Kidney (tissue), 14 donors: ENCODE measurements around the gene PHTF1. TPM values are rescaled to one million over a fixed set of nuclear protein-coding genes. Genes with fewer than 3 reads are reported as not detected.

Source experiments
- DNase-seq, 5 donors: peaks; one replicate each; pipeline ENCODE4 v3.0.0-alpha.2; 2013 to 2020
- FAIRE-seq: peaks from 2 replicates; lab custom pipeline; 2012; peaks lifted over from hg19 to GRCh38; lab: Jason Lieb, UNC
- H3K27ac ChIP-seq, 2 donors: one replicate each; pipeline ENCODE4 v1.7.0; 2013; ENCODE audit warnings: low read depth in 2 of 2, low read length in 2 of 2, inconsistent platforms in 1 of 2
- H3K27me3 ChIP-seq: one replicate; pipeline ENCODE4 v1.7.1; 2013; ENCODE audit warnings: low read length, inconsistent platforms; ENCODE audit not compliant: control insufficient read depth, insufficient read depth
- H3K36me3 ChIP-seq, 3 donors: one replicate each; pipeline versions ENCODE4 v1.7.0 to v1.7.1; 2013; ENCODE audit warnings: low read length in 3 of 3, control low read depth in 1 of 3, inconsistent platforms in 1 of 3; ENCODE audit not compliant: insufficient read depth in 3 of 3, control insufficient read depth in 2 of 3
- H3K4me1 ChIP-seq, 3 donors: one replicate each; pipeline versions ENCODE4 v1.7.0 to v1.7.1; 2013; ENCODE audit warnings: low read length in 3 of 3, inconsistent platforms in 1 of 3, low read depth in 1 of 3; ENCODE audit not compliant: control insufficient read depth in 2 of 3, insufficient read depth in 2 of 3
- H3K4me3 ChIP-seq, 3 donors: one replicate each; pipeline versions ENCODE4 v1.7.0 to v1.8.1; 2013; ENCODE audit warnings: low read length in 3 of 3, control low read depth in 1 of 3, inconsistent platforms in 1 of 3
- H3K9ac ChIP-seq, 3 donors: one replicate each; pipeline versions ENCODE4 v1.7.0 to v1.7.1; 2013; ENCODE audit warnings: low read length in 3 of 3, control low read depth in 1 of 3, inconsistent platforms in 1 of 3
- H3K9me3 ChIP-seq, 3 donors: one replicate each; pipeline versions ENCODE4 v1.7.0 to v1.7.1; 2013; ENCODE audit warnings: low read length in 3 of 3, control low read depth in 1 of 3, inconsistent platforms in 1 of 3; ENCODE audit not compliant: control insufficient read depth in 2 of 3, insufficient read depth in 1 of 3
- CTCF ChIP-seq: IDR thresholded peaks from 3 replicates; pipeline ENCODE4 v1.5.1; 2012; ENCODE audit warnings: mild to moderate bottlenecking, moderate library complexity, borderline replicate concordance; ENCODE audit not compliant: insufficient read depth; ENCODE audit errors: extremely low read depth
- intact Hi-C: fragments of 100-400 bp; cut with DNase I; formaldehyde crosslinking; loops from one replicate; pipeline ENCODE4 v1.11.1; 2022
- polyA plus RNA-seq: library from polyadenylated mRNA; stranded (reverse); fragments of 350-450 nt; fragmentation: Illumina TruSeq; extraction: RNeasy Lipid Tissue Mini Kit (QIAGEN cat#74804); gene quantifications from one replicate; pipeline ENCODE4 v1.2.3, GENCODE V29; 2014; ENCODE audit warnings: low read depth, low replicate concordance; ENCODE audit not compliant: insufficient read depth
- total RNA-seq: library from RNA; stranded (reverse); fragmentation: NEBNext Ultra II Directional; extraction: Animal tissue kit (Norgen Biotek cat#: 25700); gene quantifications from one replicate; pipeline ENCODE4 v1.2.1, GENCODE V29; 2021
- donor health status: control.
- donor health status: control.
- donor health status: control.
- donor health status: control.
- donor health status: control.
- donor health status: DM: yes; HTN: yes; CAD: no.
- donor health status: Normal renal cell carcinoma (clear cell type).

PHTF1 gene
- total and polyA plus RNA-seq, 2 donors from 2014 or later = 14.7 to 20.0 TPM

- intact Hi-C loops = no loop called here
- FAIRE-seq = no peak
These were observed 45.9 kb upstream of the PHTF1 start for GRCh38 chr1:113805256-113805531.

GRCh38 chr1:113804421-113805255, 45.4 kb upstream of the PHTF1 start:
- H3K36me3 ChIP-seq = no peaks in the 10 kb centered on the region
- TF ChIP-seq CTCF = no peak
- H3K4me1 ChIP-seq = peaks cover 0 to 6% (median 4%) of the 10 kb centered on the region in 3 donors
- no peak overlapping the region for H3K27ac ChIP-seq
- H3K9me3 ChIP-seq = no peaks in the 10 kb centered on the region
- DNase-seq = no peak
- intact Hi-C loops = no loop called here
- no peaks in the 10 kb centered on the region for H3K27me3 ChIP-seq
- no peak overlapping the region for H3K4me3 ChIP-seq
- FAIRE-seq = no peak
- no peak overlapping the region for H3K9ac ChIP-seq

More at GRCh38 chr1:113805256-113805531, 45.9 kb upstream of the PHTF1 start:
- H3K4me3 ChIP-seq = no peak overlapping the region
- no peak for TF ChIP-seq CTCF
- no peak for DNase-seq
- no peak overlapping the region for H3K27ac ChIP-seq
- H3K36me3 ChIP-seq = no peaks in the 10 kb centered on the region
- no peaks in the 10 kb centered on the region for H3K27me3 ChIP-seq
- no peak overlapping the region for H3K9ac ChIP-seq
- H3K9me3 ChIP-seq = no peaks in the 10 kb centered on the region
- peaks cover 0 to 8% (median 4%) of the 10 kb centered on the region in 3 donors for H3K4me1 ChIP-seq

GRCh38 chr1:113802367-113803007, 43.2 kb upstream of the PHTF1 start:
- Histone ChIP-seq H3K27ac (no peak overlapping the region), H3K36me3 (peaks cover 0 to 2% (median 0%) of the 10 kb centered on the region in 3 donors), H3K9ac (no peak overlapping the region), H3K4me1 (peaks cover 0 to 4% (median 0%) of the 10 kb centered on the region in 3 donors), H3K27me3 (no peaks in the 10 kb centered on the region), H3K4me3 (no peak overlapping the region), H3K9me3 (no peaks in the 10 kb centered on the region)
- DNase-seq (no peak), FAIRE-seq (no peak)
- intact Hi-C loops = no loop called here
- no peak for TF ChIP-seq CTCF
